ENCODE measurements around the gene CST3. TPM values are rescaled to one million over a fixed set of nuclear protein-coding genes. Genes with fewer than 3 reads are reported as not detected.
"Not testable (repeated sequence)": the region's sequence is repeated elsewhere in the genome, so short reads cannot be mapped to it uniquely, and the experiment has no call there.

CST3 gene
- total and polyA plus RNA-seq, 4 donors, result 238 to 780 (median 641) TPM

DNA sequence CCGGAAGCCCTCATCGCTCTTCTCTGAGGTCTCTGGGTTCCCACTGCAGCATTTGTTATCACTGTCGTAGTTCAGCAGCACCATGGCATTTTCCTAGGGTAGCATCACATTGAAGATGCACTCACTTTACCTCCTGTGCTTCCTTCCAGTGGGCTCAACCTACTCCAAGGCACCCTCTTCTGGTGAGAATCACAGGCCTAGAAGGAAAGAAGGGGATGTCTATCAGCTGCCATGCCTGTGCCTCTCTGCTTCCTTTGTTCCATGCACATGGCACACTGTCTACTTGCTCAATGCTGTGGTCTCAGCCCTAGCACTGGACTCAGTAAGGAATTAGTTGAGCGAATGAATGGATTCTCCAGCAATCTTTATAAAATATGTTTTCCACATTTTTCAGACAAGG is 28.4 kb upstream of the CST3 start:
- no peak for DNase-seq
- Histone ChIP-seq H3K4me3 (no peak overlapping the region), H3K4me1 (ENCODE audit: control insufficient read depth in 5 of 5, insufficient read depth in 5 of 5, low read length in 5 of 5) (peaks cover 0 to 8% (median 0%) of the 10 kb centered on the region in 5 donors), H3K9ac (ENCODE audit: insufficient read depth in 1 of 2, low read length in 2 of 2) (no peak overlapping the region), H3K36me3 (ENCODE audit: control insufficient read depth in 4 of 4, insufficient read depth in 4 of 4, low read length in 4 of 4) (no peaks in the 10 kb centered on the region), H3K9me3 (ENCODE audit: control insufficient read depth in 4 of 4, insufficient read depth in 3 of 4, low read length in 3 of 4) (peaks cover 0 to 3% (median 0%) of the 10 kb centered on the region in 4 donors), H3K27me3 (ENCODE audit: control insufficient read depth in 3 of 3, insufficient read depth in 3 of 3, low read length in 2 of 3) (no peaks in the 10 kb centered on the region), H3K27ac (ENCODE audit: low read depth in 1 of 2, low read length in 1 of 2) (no peak overlapping the region)
- 93 to 95% methylated on average over 4 of the region's 4 CpGs for WGBS, 2 donors
- ATAC-seq (ENCODE audit: insufficient read depth, low FRiP score), result no peak
- TF ChIP-seq, protein P1, sequence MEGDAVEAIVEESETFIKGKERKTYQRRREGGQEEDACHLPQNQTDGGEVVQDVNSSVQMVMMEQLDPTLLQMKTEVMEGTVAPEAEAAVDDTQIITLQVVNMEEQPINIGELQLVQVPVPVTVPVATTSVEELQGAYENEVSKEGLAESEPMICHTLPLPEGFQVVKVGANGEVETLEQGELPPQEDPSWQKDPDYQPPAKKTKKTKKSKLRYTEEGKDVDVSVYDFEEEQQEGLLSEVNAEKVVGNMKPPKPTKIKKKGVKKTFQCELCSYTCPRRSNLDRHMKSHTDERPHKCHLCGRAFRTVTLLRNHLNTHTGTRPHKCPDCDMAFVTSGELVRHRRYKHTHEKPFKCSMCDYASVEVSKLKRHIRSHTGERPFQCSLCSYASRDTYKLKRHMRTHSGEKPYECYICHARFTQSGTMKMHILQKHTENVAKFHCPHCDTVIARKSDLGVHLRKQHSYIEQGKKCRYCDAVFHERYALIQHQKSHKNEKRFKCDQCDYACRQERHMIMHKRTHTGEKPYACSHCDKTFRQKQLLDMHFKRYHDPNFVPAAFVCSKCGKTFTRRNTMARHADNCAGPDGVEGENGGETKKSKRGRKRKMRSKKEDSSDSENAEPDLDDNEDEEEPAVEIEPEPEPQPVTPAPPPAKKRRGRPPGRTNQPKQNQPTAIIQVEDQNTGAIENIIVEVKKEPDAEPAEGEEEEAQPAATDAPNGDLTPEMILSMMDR (IDR thresholded peaks at IDR 0.05; ENCODE audit: control extremely low read depth, extremely low read depth), result no peak

DNA sequence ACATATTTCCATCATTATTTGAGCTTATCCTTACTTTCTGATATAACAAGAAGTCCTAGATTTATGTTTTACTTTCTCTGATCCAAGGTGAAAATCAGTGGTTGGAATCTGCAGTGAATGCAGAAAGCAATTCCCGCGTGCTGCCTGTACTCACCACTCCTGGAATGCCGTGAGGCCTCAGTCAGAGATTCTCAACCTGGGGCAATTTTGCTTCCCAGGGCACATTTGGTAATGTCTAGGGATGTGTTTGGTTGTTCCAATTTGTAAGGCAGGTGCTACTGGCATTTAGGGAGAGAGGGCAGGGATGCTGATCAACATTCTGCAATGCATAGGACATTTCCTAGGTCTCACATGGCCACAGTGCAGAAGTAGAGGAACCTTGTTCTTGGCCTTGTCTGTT is 27.2 kb upstream of the CST3 start:
- Histone ChIP-seq H3K36me3 (ENCODE audit: control insufficient read depth in 4 of 4, insufficient read depth in 4 of 4, low read length in 4 of 4) (no peaks in the 10 kb centered on the region), H3K4me3 (no peak overlapping the region), H3K9ac (ENCODE audit: insufficient read depth in 1 of 2, low read length in 2 of 2) (no peak overlapping the region), H3K4me1 (ENCODE audit: control insufficient read depth in 5 of 5, insufficient read depth in 5 of 5, low read length in 5 of 5) (peaks cover 0 to 8% (median 5%) of the 10 kb centered on the region in 5 donors), H3K9me3 (ENCODE audit: control insufficient read depth in 4 of 4, insufficient read depth in 3 of 4, low read length in 3 of 4) (peaks cover 0 to 3% (median 0%) of the 10 kb centered on the region in 4 donors), H3K27me3 (ENCODE audit: control insufficient read depth in 3 of 3, insufficient read depth in 3 of 3, low read length in 2 of 3) (no peaks in the 10 kb centered on the region), H3K27ac (ENCODE audit: low read depth in 1 of 2, low read length in 1 of 2) (no peak overlapping the region)
- TF ChIP-seq, protein P1 (IDR thresholded peaks at IDR 0.05; ENCODE audit: control extremely low read depth, extremely low read depth), result no peak
- ATAC-seq (ENCODE audit: insufficient read depth, low FRiP score) (no peak), DNase-seq (no peak)
- 94 to 96% methylated on average over 3 of the region's 3 CpGs for WGBS, 2 donors

DNA sequence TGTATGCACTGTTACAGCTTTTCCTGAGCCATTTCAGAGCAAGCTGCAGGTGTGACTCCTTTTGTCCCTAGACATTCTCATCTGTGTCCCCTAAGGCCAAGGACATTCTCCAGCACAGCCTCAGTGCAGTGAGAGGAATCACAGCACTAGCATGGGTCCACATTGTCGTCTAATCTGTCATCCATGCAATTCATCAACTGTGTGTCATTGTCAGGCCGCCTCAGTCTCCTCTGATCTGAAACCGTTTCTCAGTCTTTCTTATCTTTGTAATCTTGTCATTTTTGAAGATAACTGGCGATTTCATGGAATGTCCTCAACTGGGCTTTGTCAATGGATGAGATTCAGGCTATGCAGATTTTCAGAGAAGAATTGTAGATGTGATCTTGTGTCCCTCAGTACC is 26.3 kb upstream of the CST3 start:
- not testable (repeated sequence) for DNase-seq; H3K9ac ChIP-seq (ENCODE audit: insufficient read depth in 1 of 2, low read length in 2 of 2); ATAC-seq (ENCODE audit: insufficient read depth, low FRiP score); H3K27me3 ChIP-seq (ENCODE audit: control insufficient read depth in 3 of 3, insufficient read depth in 3 of 3, low read length in 2 of 3); H3K36me3 ChIP-seq (ENCODE audit: control insufficient read depth in 4 of 4, insufficient read depth in 4 of 4, low read length in 4 of 4); H3K9me3 ChIP-seq (ENCODE audit: control insufficient read depth in 4 of 4, insufficient read depth in 3 of 4, low read length in 3 of 4); H3K27ac ChIP-seq (ENCODE audit: low read depth in 1 of 2, low read length in 1 of 2); H3K4me3 ChIP-seq
- peaks cover 0 to 13% (median 5%) of the 10 kb centered on the region in 5 donors for H3K4me1 ChIP-seq (ENCODE audit: control insufficient read depth in 5 of 5, insufficient read depth in 5 of 5, low read length in 5 of 5)
- WGBS, 2 donors, result 78 to 84% methylated on average over 4 of the region's 4 CpGs

DNA sequence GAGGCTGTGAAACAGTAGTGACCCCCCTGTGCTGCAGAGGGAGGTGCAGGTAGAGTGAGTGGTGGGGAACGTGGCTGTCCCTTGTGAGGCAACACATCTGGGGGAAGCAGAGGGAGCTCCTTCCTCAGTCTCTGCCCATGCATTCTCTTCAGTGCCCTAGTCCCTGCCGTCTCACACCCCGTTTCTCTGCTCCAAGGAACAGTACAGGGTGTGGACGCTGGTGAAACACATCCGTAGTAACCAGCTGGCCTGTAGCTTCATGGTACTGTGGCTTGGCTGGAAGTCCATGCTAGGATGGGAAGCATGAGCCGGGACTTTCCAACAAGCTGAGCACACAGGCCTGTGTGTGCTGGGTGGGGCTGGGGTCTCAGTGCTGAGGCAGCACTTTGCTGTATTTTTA is 25.4 kb upstream of the CST3 start:
- ATAC-seq (ENCODE audit: insufficient read depth, low FRiP score), result no peak
- H3K4me1 ChIP-seq (ENCODE audit: control insufficient read depth in 5 of 5, insufficient read depth in 5 of 5, low read length in 5 of 5), result peaks cover 0 to 13% (median 3%) of the 10 kb centered on the region in 5 donors
- H3K9ac ChIP-seq (ENCODE audit: insufficient read depth in 1 of 2, low read length in 2 of 2), result no peak overlapping the region
- H3K4me3 ChIP-seq, result no peak overlapping the region
- peaks cover 0 to 3% (median 0%) of the 10 kb centered on the region in 4 donors for H3K9me3 ChIP-seq (ENCODE audit: control insufficient read depth in 4 of 4, insufficient read depth in 3 of 4, low read length in 3 of 4)
- DNase-seq, result no peak
- TF ChIP-seq, protein P1 (IDR thresholded peaks at IDR 0.05; ENCODE audit: control extremely low read depth, extremely low read depth), result no peak
- no peaks in the 10 kb centered on the region for H3K36me3 ChIP-seq (ENCODE audit: control insufficient read depth in 4 of 4, insufficient read depth in 4 of 4, low read length in 4 of 4)
- no peaks in the 10 kb centered on the region for H3K27me3 ChIP-seq (ENCODE audit: control insufficient read depth in 3 of 3, insufficient read depth in 3 of 3, low read length in 2 of 3)
- WGBS, 2 donors, result 78 to 85% methylated on average over 6 of the region's 6 CpGs
- no peak overlapping the region for H3K27ac ChIP-seq (ENCODE audit: low read depth in 1 of 2, low read length in 1 of 2)

All from lung (tissue), 12 donors.